Kidney epithelial cell (primary cell): Measurements from ENCODE around the gene PDE10A. TPM values are rescaled to one million over a fixed set of nuclear protein-coding genes. Genes with fewer than 3 reads are reported as not detected.

Experiments
- DNase-seq: peaks from one replicate; pipeline ENCODE4 v3.0.0-alpha.2; 2010; ENCODE audit warnings: low read depth
- H3K27me3 ChIP-seq: 2 replicates; pipeline ENCODE4 v1.6.0; 2011; ENCODE audit warnings: low read length; ENCODE audit not compliant: control insufficient read depth, insufficient read depth
- H3K36me3 ChIP-seq: 2 replicates; pipeline ENCODE4 v1.5.1; 2011; ENCODE audit warnings: low read length; ENCODE audit not compliant: control insufficient read depth, insufficient read depth
- H3K4me3 ChIP-seq: 2 replicates; pipeline ENCODE4 v1.5.1; 2011; ENCODE audit warnings: low read depth, mild to moderate bottlenecking, control low read depth, low read length
- CTCF ChIP-seq: IDR thresholded peaks from 2 replicates; pipeline ENCODE4 v1.5.1; 2011; ENCODE audit warnings: mild to moderate bottlenecking, moderate library complexity, low read length, control low read depth, inconsistent platforms; ENCODE audit not compliant: insufficient read depth, poor library complexity, severe bottlenecking
- total RNA-seq: library from RNA; depleted of rRNA; stranded (reverse); fragments of >200 nt; gene quantifications from 2 replicates; pipeline ENCODE4 v1.2.3, GENCODE V29; 2015

Gene PDE10A
- total RNA-seq, 1 donor from 2014 or later, result 13.0 TPM

GRCh38 chr6:165586706-165587105 is 76.3 kb downstream of the PDE10A start:
- TF ChIP-seq CTCF, result no peak
- Histone ChIP-seq H3K27me3 (no peaks in the 10 kb centered on the region), H3K36me3 (no peaks in the 10 kb centered on the region), H3K4me3 (no peak overlapping the region)
- no peak for DNase-seq

GRCh38 chr6:165585060-165585459 is 78.0 kb downstream of the PDE10A start:
- no peak for DNase-seq
- TF ChIP-seq CTCF, result no peak
- H3K36me3 ChIP-seq, result no peaks in the 10 kb centered on the region
- H3K4me3 ChIP-seq, result no peak overlapping the region
- no peaks in the 10 kb centered on the region for H3K27me3 ChIP-seq

- no peak for DNase-seq
- H3K36me3 ChIP-seq, result no peaks in the 10 kb centered on the region
- no peak overlapping the region for H3K4me3 ChIP-seq
- TF ChIP-seq CTCF, result no peak
- no peaks in the 10 kb centered on the region for H3K27me3 ChIP-seq
These were observed 78.5 kb downstream of the PDE10A start for GRCh38 chr6:165584541-165584940.

- Histone ChIP-seq H3K36me3 (no peaks in the 10 kb centered on the region), H3K27me3 (no peaks in the 10 kb centered on the region), H3K4me3 (no peak overlapping the region)
- no peak for DNase-seq
- TF ChIP-seq CTCF, result no peak
These were observed 81.4 kb downstream of the PDE10A start for GRCh38 chr6:165581678-165582077.

- TF ChIP-seq CTCF, result no peak
- no peak for DNase-seq
- Histone ChIP-seq H3K36me3 (no peaks in the 10 kb centered on the region), H3K4me3 (no peak overlapping the region), H3K27me3 (no peaks in the 10 kb centered on the region)
These were observed 82.9 kb downstream of the PDE10A start for GRCh38 chr6:165580136-165580535.

GRCh38 chr6:165579151-165579550 is 83.9 kb downstream of the PDE10A start:
- no peak for TF ChIP-seq CTCF
- no peak for DNase-seq
- Histone ChIP-seq H3K4me3 (no peak overlapping the region), H3K27me3 (no peaks in the 10 kb centered on the region), H3K36me3 (no peaks in the 10 kb centered on the region)
